KOPT-K1 (cell line): ENCODE measurements around the gene NPR3.
"Not testable (repeated sequence)": the region's sequence is repeated elsewhere in the genome, so short reads cannot be mapped to it uniquely, and the experiment has no call there.

Experiments
- H3K27ac ChIP-seq: fragments of 200-600 bp; sonication (generic); 2 replicates; pipeline ENCODE4 v1.5.1; 2016; ENCODE audit warnings: antibody characterized with exemption, mild to moderate bottlenecking, low read depth, low read length; ENCODE audit not compliant: poor library complexity, severe bottlenecking
- H3K36me3 ChIP-seq: fragments of 200-600 bp; sonication (generic); 2 replicates; pipeline ENCODE4 v1.5.1; 2017; ENCODE audit warnings: antibody characterized with exemption, mild to moderate bottlenecking, low read length, moderate library complexity; ENCODE audit not compliant: insufficient read depth
- H3K9me3 ChIP-seq: fragments of 200-600 bp; sonication (generic); 2 replicates; pipeline ENCODE4 v1.5.1; 2017; ENCODE audit warnings: antibody characterized with exemption, low read length, mild to moderate bottlenecking; ENCODE audit not compliant: insufficient read depth, poor library complexity, severe bottlenecking

The NPR3 gene

GRCh38 chr5:32794086-32794485 lies 83.0 kb downstream of the NPR3 start:
- H3K27ac ChIP-seq = no peak overlapping the region
- no peaks in the 10 kb centered on the region for H3K36me3 ChIP-seq
- H3K9me3 ChIP-seq = no peaks in the 10 kb centered on the region

- H3K9me3 ChIP-seq = no peaks in the 10 kb centered on the region
- no peak overlapping the region for H3K27ac ChIP-seq
- no peaks in the 10 kb centered on the region for H3K36me3 ChIP-seq
Observed at GRCh38 chr5:32802764-32803163, 91.6 kb downstream of the NPR3 start.

- Histone ChIP-seq H3K9me3 (no peaks in the 10 kb centered on the region), H3K36me3 (no peaks in the 10 kb centered on the region), H3K27ac (no peak overlapping the region)
Observed at GRCh38 chr5:32803656-32804055, 92.5 kb downstream of the NPR3 start.

GRCh38 chr5:32805462-32805861 lies 94.3 kb downstream of the NPR3 start:
- H3K27ac ChIP-seq, H3K9me3 ChIP-seq, H3K36me3 ChIP-seq: not testable (repeated sequence)

- Histone ChIP-seq H3K27ac (no peak overlapping the region), H3K36me3 (no peaks in the 10 kb centered on the region)
Observed at GRCh38 chr5:32805971-32806638, 95.0 kb downstream of the NPR3 start.

GRCh38 chr5:32808783-32809182 lies 97.7 kb downstream of the NPR3 start:
- Histone ChIP-seq H3K36me3 (no peaks in the 10 kb centered on the region), H3K9me3 (no peaks in the 10 kb centered on the region), H3K27ac (no peak overlapping the region)

More at GRCh38 chr5:32805971-32806638, 95.0 kb downstream of the NPR3 start:
- H3K9me3 ChIP-seq = no peaks in the 10 kb centered on the region

- H3K36me3 ChIP-seq = no peaks in the 10 kb centered on the region
- H3K27ac ChIP-seq = no peak overlapping the region
- H3K9me3 ChIP-seq = no peaks in the 10 kb centered on the region
Observed at GRCh38 chr5:32810804-32811203, 99.7 kb downstream of the NPR3 start.

- no peak overlapping the region for H3K27ac ChIP-seq
- no peaks in the 10 kb centered on the region for H3K36me3 ChIP-seq
- H3K9me3 ChIP-seq = no peaks in the 10 kb centered on the region
Observed at GRCh38 chr5:32812399-32812798, 101.3 kb downstream of the NPR3 start.

- no peaks in the 10 kb centered on the region for H3K9me3 ChIP-seq
- no peak overlapping the region for H3K27ac ChIP-seq
- no peaks in the 10 kb centered on the region for H3K36me3 ChIP-seq
Observed at GRCh38 chr5:32814141-32814540, 103.0 kb downstream of the NPR3 start.

- Histone ChIP-seq H3K27ac (no peak overlapping the region), H3K36me3 (no peaks in the 10 kb centered on the region), H3K9me3 (no peaks in the 10 kb centered on the region)
Observed at GRCh38 chr5:32814620-32815019, 103.5 kb downstream of the NPR3 start.

GRCh38 chr5:32827981-32828380 lies 116.9 kb downstream of the NPR3 start:
- H3K27ac ChIP-seq = no peak overlapping the region
- no peaks in the 10 kb centered on the region for H3K36me3 ChIP-seq
- no peaks in the 10 kb centered on the region for H3K9me3 ChIP-seq

GRCh38 chr5:32828492-32828891 lies 117.4 kb downstream of the NPR3 start:
- H3K27ac ChIP-seq = no peak overlapping the region
- H3K9me3 ChIP-seq = no peaks in the 10 kb centered on the region
- no peaks in the 10 kb centered on the region for H3K36me3 ChIP-seq

- no peak overlapping the region for H3K27ac ChIP-seq
- no peaks in the 10 kb centered on the region for H3K36me3 ChIP-seq
- H3K9me3 ChIP-seq = no peaks in the 10 kb centered on the region
Observed at GRCh38 chr5:32831624-32832023, 120.5 kb downstream of the NPR3 start.

GRCh38 chr5:32833127-32833526 lies 122.0 kb downstream of the NPR3 start:
- Histone ChIP-seq H3K27ac (no peak overlapping the region), H3K9me3 (no peaks in the 10 kb centered on the region), H3K36me3 (no peaks in the 10 kb centered on the region)

GRCh38 chr5:32833663-32834062 lies 122.5 kb downstream of the NPR3 start:
- H3K27ac ChIP-seq = no peak overlapping the region
- no peaks in the 10 kb centered on the region for H3K9me3 ChIP-seq
- no peaks in the 10 kb centered on the region for H3K36me3 ChIP-seq

- Histone ChIP-seq H3K27ac (no peak overlapping the region), H3K9me3 (no peaks in the 10 kb centered on the region), H3K36me3 (no peaks in the 10 kb centered on the region)
Observed at GRCh38 chr5:32834251-32834650, 123.1 kb downstream of the NPR3 start.
